SK-N-SH (cell line): Measurements from ENCODE around the gene ADRA2A.

Experiments
- CHD2 ChIP-seq: fragments of 150-350 bp; IDR thresholded peaks from 2 replicates; pipeline ENCODE4 v1.6.1; 2018; ENCODE audit warnings: low read length; ENCODE audit not compliant: partially characterized antibody
- CTCF ChIP-seq: fragments of 200-600 bp; sonication (generic); IDR thresholded peaks from 2 replicates; pipeline ENCODE4 v1.6.1; 2017; ENCODE audit warnings: antibody characterized with exemption, mild to moderate bottlenecking, moderate library complexity
- ELF1 ChIP-seq: IDR thresholded peaks from 2 replicates; pipeline ENCODE4 v1.4.0; 2012
- EP300 ChIP-seq, 2 experiments: IDR thresholded peaks; 2 replicates each; pipeline versions ENCODE4 v1.4.0 to v1.6.1; 2012; ENCODE audit warnings: borderline replicate concordance in 1 of 2, low read depth in 1 of 2, low read length in 1 of 2
- FOXJ3 ChIP-seq: sonication (generic); formaldehyde crosslinking; IDR thresholded peaks from 2 replicates; pipeline ENCODE4 v1.5.1; 2020; ENCODE audit warnings: mild to moderate bottlenecking, missing genetic modification reagents
- FOXM1 ChIP-seq: IDR thresholded peaks from 2 replicates; pipeline ENCODE4 v1.4.0; 2012; ENCODE audit warnings: low read depth, mild to moderate bottlenecking
- GABPA ChIP-seq: IDR thresholded peaks from 2 replicates; pipeline ENCODE4 v1.4.0; 2012; ENCODE audit warnings: low read depth, mild to moderate bottlenecking
- GATA2 ChIP-seq: sonication (generic); formaldehyde crosslinking; IDR thresholded peaks from 2 replicates; pipeline ENCODE4 v1.5.0; 2020; ENCODE audit warnings: mild to moderate bottlenecking, missing genetic modification reagents
- MAX ChIP-seq: IDR thresholded peaks from 2 replicates; pipeline ENCODE4 v1.4.0; 2012; ENCODE audit warnings: low read depth
- NFIC ChIP-seq: IDR thresholded peaks from 2 replicates; pipeline ENCODE4 v1.4.0; 2012; ENCODE audit warnings: borderline replicate concordance
- POLR2AphosphoS5 ChIP-seq: IDR thresholded peaks from 2 replicates; pipeline ENCODE4 v1.6.1; 2012; ENCODE audit warnings: low read depth, low read length
- REST ChIP-seq: IDR thresholded peaks from 2 replicates; pipeline ENCODE4 v1.6.1; 2012; ENCODE audit warnings: mild to moderate bottlenecking, low read depth, low read length, moderate library complexity
- TAF1 ChIP-seq: IDR thresholded peaks from 2 replicates; pipeline ENCODE4 v1.6.1; 2012; ENCODE audit warnings: low read depth, mild to moderate bottlenecking, low read length, moderate library complexity, borderline replicate concordance
- YY1 ChIP-seq: IDR thresholded peaks from 2 replicates; pipeline ENCODE4 v1.4.0; 2012; ENCODE audit warnings: low read depth, mild to moderate bottlenecking

GRCh38 chr10:111098679-111099437 is 22.0 kb downstream of the ADRA2A start:
- TF ChIP-seq POLR2AphosphoS5 (no peak), CTCF (no peak), NFIC (no peak), ELF1 (no peak), FOXM1 (no peak), CHD2 (no peak), EP300 (IDR thresholded peaks at IDR 0.05; ENCODE audit: borderline replicate concordance in 1 of 2, low read depth in 1 of 2, low read length in 1 of 2) (no peak), GABPA (no peak), REST (no peak), TAF1 (no peak), YY1 (no peak), GATA2 (CRISPR knock-in tag) (no peak), FOXJ3 (CRISPR knock-in tag) (no peak), MAX (no peak)
